OCI-LY7 (cell line): Measurements from ENCODE around the gene SPRING1. TPM values are rescaled to one million over a fixed set of nuclear protein-coding genes. Genes with fewer than 3 reads are reported as not detected.
"Not testable (repeated sequence)": the region's sequence is repeated elsewhere in the genome, so short reads cannot be mapped to it uniquely, and the experiment has no call there.

Experiments used
- BruUV-seq: library from RNA; stranded (reverse); fragments of 400-500 nt; replicated peaks from 2 replicates; lab custom pipeline; 2021; lab: Mats Ljungman, UMichigan
- CTCF ChIA-PET: fragments of 300-600 bp; sonication (Branson Sonifier 250); formaldehyde crosslinking; loops from one replicate; lab custom pipeline; 2022; ENCODE audit warnings: antibody characterized with exemption; ENCODE audit not compliant: unreplicated experiment; lab: Charles Lee
- POLR2A ChIA-PET: fragments of 300-600 bp; sonication (Branson Sonifier 250); formaldehyde crosslinking; loops from one replicate; lab custom pipeline; 2022; ENCODE audit warnings: antibody characterized with exemption; lab: Charles Lee
- DNase-seq: peaks from one replicate; pipeline ENCODE4 v3.0.0-alpha.2; 2015; ENCODE audit warnings: low spot score
- H2AFZ ChIP-seq: fragments of 200-600 bp; sonication (generic), shearing (Covaris generic); 2 replicates; pipeline ENCODE4 v1.6.1; 2014; ENCODE audit warnings: mild to moderate bottlenecking, antibody characterized with exemption, low read length, moderate library complexity
- H3K27ac ChIP-seq: fragments of 200-600 bp; sonication (generic); 2 replicates; pipeline ENCODE4 v1.5.1; 2014; ENCODE audit warnings: mixed run types, low read depth, mild to moderate bottlenecking, moderate library complexity, low read length, inconsistent platforms; ENCODE audit not compliant: poor library complexity, severe bottlenecking
- H3K36me3 ChIP-seq: fragments of 200-600 bp; sonication (generic); 2 replicates; pipeline ENCODE4 v1.6.1; 2014; ENCODE audit warnings: mild to moderate bottlenecking, antibody characterized with exemption, low read length, moderate library complexity, mixed read lengths; ENCODE audit not compliant: insufficient read depth
- H3K4me1 ChIP-seq: fragments of 200-600 bp; sonication (generic); 2 replicates; pipeline ENCODE4 v1.5.1; 2014; ENCODE audit warnings: mild to moderate bottlenecking, low read length; ENCODE audit not compliant: insufficient read depth, poor library complexity, severe bottlenecking
- H3K4me2 ChIP-seq: fragments of 200-600 bp; sonication (generic); 2 replicates; pipeline ENCODE4 v1.6.1; 2014; ENCODE audit warnings: mild to moderate bottlenecking, low read length
- H3K4me3 ChIP-seq: fragments of 200-600 bp; sonication (generic); 2 replicates; pipeline ENCODE4 v1.5.1; 2014; ENCODE audit warnings: mild to moderate bottlenecking, low read depth, low read length; ENCODE audit not compliant: poor library complexity, severe bottlenecking
- H3K79me2 ChIP-seq: fragments of 200-600 bp; sonication (generic); 2 replicates; pipeline ENCODE4 v1.6.1; 2016; ENCODE audit warnings: low read depth, mild to moderate bottlenecking, low read length, moderate library complexity, mixed read lengths; ENCODE audit not compliant: insufficient read depth
- H3K9me2 ChIP-seq: fragments of 200-600 bp; sonication (generic); 2 replicates; pipeline ENCODE4 v1.6.1; 2016; ENCODE audit warnings: mild to moderate bottlenecking, low read length, mixed read lengths; ENCODE audit not compliant: insufficient read depth
- H3K9me3 ChIP-seq: fragments of 200-600 bp; sonication (generic); 2 replicates; pipeline ENCODE4 v1.6.1; 2014; ENCODE audit warnings: mild to moderate bottlenecking, mixed run types, low read length, mixed read lengths
- H4K20me1 ChIP-seq: fragments of 200-600 bp; sonication (generic); 2 replicates; pipeline ENCODE4 v1.6.1; 2014; ENCODE audit warnings: mild to moderate bottlenecking, antibody characterized with exemption, low read length, moderate library complexity, mixed read lengths; ENCODE audit not compliant: insufficient read depth
- EZH2phosphoT487 ChIP-seq: fragments of 200-600 bp; sonication (generic); IDR thresholded peaks from 2 replicates; pipeline ENCODE4 v1.6.1; 2018; ENCODE audit warnings: low read depth, borderline replicate concordance, mild to moderate bottlenecking, mixed run types, antibody characterized with exemption, low read length, moderate library complexity, mixed read lengths
- intact Hi-C: fragments of 100-400 bp; cut with micrococcal nuclease; formaldehyde crosslinking; loops from one replicate; pipeline ENCODE4 v1.10.0; 2022; ENCODE audit not compliant: unreplicated experiment
- total RNA-seq, 2 experiments: library from RNA; depleted of rRNA in 1 of 2; stranded (reverse); fragments of >200 nt in 1 of 2; shearing (Covaris generic) in 1 of 2; gene quantifications; 2 replicates each; pipeline ENCODE4 v1.2.3, GENCODE V29; 2014 to 2022
- TF ChIP-seq, protein P1 (sequence below): fragments of 200-600 bp; sonication (generic); conservative IDR thresholded peaks from 2 replicates; pipeline ENCODE4 v1.5.1; 2014; ENCODE audit warnings: mild to moderate bottlenecking, antibody characterized with exemption, low read length, moderate library complexity, mixed read lengths

Gene SPRING1
- total RNA-seq, 2 experiments from 2014 or later = 65.1 to 75.5 TPM

DNA sequence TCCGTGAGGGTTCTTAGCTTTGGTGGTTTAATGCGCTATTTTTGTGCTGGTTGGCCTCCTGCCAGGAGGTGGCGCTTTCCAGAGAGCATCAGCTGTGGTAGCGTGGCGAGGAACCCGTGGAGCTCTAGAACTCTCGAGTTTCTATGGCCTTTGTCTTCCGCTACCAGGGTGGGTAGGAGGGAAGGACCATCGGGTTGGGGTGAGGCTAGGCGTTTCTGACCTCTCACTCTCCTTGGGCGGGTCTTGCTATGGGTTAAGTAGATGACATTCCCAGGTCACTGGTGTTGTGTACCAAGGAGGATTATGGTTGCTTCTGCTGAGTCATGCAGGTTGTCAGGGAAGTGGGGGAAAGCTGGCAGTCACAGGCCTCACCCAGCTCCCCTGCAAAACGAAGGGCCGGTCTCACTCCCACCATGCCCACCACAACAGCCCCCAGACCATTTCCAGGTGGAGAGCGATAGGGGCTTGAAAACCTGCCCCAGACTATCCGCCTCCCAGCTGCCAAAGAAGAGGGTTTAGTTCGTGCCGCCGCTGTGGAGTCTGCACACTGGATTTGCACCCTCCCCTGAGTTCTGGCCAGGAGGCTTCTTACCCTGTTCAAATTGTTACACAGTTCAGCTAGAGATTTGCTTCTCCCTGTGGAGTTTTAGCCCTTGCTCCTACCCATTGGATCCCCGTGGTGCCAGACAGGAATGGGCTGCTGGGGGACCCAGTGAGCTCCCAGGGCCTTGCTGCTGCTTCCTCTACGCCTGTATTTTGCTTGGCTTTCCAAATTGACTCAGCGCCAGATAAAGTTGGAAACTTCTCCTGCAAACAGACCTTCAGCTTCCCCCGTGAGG is 22.1 kb upstream of the SPRING1 start:
- CTCF ChIA-PET = no interaction called here
- Histone ChIP-seq H3K4me1 (no peaks in the 10 kb centered on the region), H2AFZ (no peak overlapping the region), H3K9me3 (no peaks in the 10 kb centered on the region), H3K4me3 (no peak overlapping the region), H4K20me1 (no peaks in the 10 kb centered on the region), H3K79me2 (no peaks in the 10 kb centered on the region), H3K9me2 (no peaks in the 10 kb centered on the region), H3K27ac (no peak overlapping the region), H3K4me2 (no peak overlapping the region), H3K36me3 (peaks cover 75% of the 10 kb centered on the region)
- no peak for TF ChIP-seq EZH2phosphoT487
- TF ChIP-seq, protein P1, sequence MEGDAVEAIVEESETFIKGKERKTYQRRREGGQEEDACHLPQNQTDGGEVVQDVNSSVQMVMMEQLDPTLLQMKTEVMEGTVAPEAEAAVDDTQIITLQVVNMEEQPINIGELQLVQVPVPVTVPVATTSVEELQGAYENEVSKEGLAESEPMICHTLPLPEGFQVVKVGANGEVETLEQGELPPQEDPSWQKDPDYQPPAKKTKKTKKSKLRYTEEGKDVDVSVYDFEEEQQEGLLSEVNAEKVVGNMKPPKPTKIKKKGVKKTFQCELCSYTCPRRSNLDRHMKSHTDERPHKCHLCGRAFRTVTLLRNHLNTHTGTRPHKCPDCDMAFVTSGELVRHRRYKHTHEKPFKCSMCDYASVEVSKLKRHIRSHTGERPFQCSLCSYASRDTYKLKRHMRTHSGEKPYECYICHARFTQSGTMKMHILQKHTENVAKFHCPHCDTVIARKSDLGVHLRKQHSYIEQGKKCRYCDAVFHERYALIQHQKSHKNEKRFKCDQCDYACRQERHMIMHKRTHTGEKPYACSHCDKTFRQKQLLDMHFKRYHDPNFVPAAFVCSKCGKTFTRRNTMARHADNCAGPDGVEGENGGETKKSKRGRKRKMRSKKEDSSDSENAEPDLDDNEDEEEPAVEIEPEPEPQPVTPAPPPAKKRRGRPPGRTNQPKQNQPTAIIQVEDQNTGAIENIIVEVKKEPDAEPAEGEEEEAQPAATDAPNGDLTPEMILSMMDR = peak; percentile 53
- no peak for DNase-seq
- POLR2A ChIA-PET = interaction anchor here (0.6 to 1.3 kb wide), 2 partner anchors 8 to 1796 kb away, joined by 4 to 5 read pairs; no protein-coding TSS in a partner anchor
- BruUV-seq = no TSS peak
- intact Hi-C loops = no loop called here

- H3K4me3 ChIP-seq, intact Hi-C loops, H3K79me2 ChIP-seq, H3K4me2 ChIP-seq, H2AFZ ChIP-seq, H4K20me1 ChIP-seq, CTCF ChIA-PET, BruUV-seq, H3K9me2 ChIP-seq, DNase-seq, H3K9me3 ChIP-seq, H3K4me1 ChIP-seq, H3K27ac ChIP-seq: not testable (repeated sequence)
- peaks cover 75% of the 10 kb centered on the region for H3K36me3 ChIP-seq
- POLR2A ChIA-PET = interaction anchor here (0.6 to 1.5 kb wide), 3 partner anchors 11 to 115 kb away, joined by 3 to 4 read pairs (median 4); no protein-coding TSS in a partner anchor
Measured at GRCh38 chr12:116754783-116755182, 16.9 kb upstream of the SPRING1 start.

DNA sequence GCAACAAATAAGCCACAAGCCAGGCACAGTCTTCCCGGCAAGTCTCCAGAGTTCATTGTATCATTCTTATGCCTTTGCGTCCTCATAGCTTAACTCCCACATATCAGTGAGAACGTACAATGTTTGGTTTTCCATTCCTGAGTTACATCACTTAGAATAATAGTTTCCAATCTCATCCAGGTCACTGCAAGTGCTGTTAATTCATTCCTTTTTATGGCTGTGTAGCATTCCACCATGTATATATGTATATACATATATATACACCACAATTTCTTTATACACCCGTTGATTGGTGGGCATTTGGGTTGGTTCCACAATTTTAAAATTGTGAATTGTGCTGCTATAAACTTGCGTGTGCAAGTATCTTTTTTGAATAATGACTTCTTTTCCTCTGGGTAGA is 16.2 kb upstream of the SPRING1 start:
- BruUV-seq, H3K27ac ChIP-seq, intact Hi-C loops, H3K4me1 ChIP-seq, POLR2A ChIA-PET, H2AFZ ChIP-seq, H3K79me2 ChIP-seq, H4K20me1 ChIP-seq, H3K4me3 ChIP-seq, H3K9me2 ChIP-seq, DNase-seq, H3K9me3 ChIP-seq, CTCF ChIA-PET, H3K4me2 ChIP-seq: not testable (repeated sequence)
- H3K36me3 ChIP-seq = peaks cover 69% of the 10 kb centered on the region
